NCI-H2171 (cell line): ENCODE measurements around the gene ZNF268.
"Not testable (repeated sequence)": the region's sequence is repeated elsewhere in the genome, so short reads cannot be mapped to it uniquely, and the experiment has no call there.

Experiments used
- DNase-seq: peaks from one replicate; lab custom pipeline; 2025; lab: John Stamatoyannopoulos, UW

Gene ZNF268

DNA sequence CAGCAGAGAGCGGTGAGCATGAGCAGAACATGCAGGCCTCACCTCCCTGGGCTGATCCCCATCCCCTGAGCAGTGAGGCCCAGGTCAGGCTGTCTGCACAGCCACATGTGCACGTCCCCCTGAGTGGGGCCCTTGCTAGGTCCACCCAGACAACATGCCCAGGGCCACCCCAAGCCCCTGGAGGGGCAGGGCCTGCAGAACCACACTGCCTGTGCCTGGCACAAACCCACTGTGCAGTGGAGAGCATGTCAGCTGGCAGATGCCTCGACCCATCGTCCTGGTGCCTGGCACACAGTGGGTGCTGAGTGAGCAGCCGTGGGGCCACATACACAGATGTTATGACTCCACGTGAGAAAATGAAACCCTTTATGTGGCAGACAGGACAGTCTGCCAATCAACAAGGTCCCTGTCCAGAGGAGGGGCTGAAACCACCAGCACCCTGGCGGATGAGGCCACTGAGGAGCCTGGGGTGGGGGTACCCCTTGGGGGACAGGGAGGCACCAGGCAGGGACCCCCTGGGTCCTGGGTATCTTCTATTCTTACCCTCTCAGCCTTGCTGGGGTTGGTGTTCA, 46.1 kb downstream of the ZNF268 start:
- DNase-seq: no peak

DNA sequence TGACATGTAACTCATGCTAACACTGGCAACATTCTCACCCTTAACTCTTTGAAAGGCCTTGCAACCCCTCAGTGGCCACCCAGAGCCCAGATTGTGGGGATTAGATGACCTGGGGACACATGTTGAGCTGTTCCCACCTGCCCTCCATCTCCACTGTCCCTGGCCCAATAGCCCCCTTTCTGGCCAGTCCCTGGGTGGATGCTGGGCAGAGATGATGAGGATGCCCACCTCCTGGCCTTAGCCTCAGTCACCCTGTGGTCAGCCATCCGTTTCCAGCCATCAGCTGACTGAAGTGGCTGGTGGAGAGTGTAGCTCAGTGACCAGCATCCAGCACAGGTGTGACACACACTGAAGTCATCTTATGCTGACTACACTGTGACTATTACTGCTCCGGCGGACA, 49.7 kb downstream of the ZNF268 start:
- no peak for DNase-seq

DNA sequence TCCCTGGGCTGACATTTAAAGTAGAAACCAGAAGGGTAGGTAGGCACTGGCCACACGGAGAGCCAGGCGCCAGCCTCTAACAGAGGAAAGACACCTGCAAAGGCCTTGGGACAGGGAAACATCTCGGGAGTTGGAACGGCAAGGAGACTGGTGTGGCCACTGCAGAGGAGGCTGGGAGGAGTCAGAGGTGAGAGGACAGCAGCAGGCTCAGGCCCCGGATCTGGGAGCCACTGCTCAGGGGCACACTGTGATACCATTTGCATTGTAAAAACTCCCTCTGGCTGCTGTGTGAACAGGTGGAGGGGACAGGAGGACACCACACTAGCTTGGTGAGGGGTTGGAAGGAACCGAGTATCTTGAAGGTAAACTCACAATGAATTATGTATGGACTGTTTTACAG, 51.7 kb downstream of the ZNF268 start:
- DNase-seq: no peak

DNA sequence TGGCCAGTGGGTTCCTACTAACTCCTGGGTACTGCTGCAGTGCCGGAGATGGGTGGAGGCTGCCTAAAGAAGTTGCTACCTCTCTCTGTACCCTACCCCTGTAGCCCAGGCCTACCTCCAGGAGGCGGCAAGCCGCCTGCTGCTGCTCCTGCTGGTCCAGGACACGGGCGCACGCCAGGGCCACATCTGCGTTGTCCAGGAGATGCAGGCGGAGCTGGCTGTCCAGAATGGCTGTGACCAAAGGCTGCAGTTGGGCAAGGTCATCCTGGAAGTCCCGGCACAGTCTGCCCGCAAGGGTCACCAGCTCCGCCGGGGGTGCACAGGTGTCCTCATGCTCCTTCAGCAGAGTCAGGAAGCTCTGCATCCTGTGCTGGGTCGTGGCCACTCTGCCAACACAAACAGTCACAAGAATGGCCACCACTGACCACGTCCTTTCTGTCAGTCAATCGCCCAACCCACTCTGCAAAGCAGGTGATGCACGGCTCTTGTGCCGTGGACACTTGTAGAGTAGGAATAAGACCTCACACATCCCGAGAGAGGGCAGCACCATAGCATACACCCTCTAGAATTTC, 52.8 kb downstream of the ZNF268 start:
- no peak for DNase-seq

DNA sequence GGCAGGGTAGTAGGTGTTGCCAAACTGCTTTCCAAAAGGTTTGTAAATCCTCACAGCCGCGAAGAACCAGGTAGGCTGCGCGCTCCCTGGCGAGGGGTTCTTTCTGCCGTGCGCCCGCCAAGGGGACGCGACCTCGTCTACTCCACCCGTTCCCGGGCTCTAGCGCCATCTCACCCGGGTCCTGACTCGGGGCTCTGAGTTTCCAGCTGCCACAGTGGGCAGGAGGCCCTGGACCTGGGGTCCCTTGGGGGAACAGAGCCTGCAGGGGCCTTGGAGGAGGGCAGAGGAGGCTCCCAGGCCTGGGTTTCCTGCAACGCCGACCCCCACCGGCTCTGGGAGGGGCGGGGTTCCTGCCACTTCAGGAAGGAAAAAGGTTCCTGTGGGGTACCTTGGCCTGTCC, 53.7 kb downstream of the ZNF268 start:
- no peak for DNase-seq

DNA sequence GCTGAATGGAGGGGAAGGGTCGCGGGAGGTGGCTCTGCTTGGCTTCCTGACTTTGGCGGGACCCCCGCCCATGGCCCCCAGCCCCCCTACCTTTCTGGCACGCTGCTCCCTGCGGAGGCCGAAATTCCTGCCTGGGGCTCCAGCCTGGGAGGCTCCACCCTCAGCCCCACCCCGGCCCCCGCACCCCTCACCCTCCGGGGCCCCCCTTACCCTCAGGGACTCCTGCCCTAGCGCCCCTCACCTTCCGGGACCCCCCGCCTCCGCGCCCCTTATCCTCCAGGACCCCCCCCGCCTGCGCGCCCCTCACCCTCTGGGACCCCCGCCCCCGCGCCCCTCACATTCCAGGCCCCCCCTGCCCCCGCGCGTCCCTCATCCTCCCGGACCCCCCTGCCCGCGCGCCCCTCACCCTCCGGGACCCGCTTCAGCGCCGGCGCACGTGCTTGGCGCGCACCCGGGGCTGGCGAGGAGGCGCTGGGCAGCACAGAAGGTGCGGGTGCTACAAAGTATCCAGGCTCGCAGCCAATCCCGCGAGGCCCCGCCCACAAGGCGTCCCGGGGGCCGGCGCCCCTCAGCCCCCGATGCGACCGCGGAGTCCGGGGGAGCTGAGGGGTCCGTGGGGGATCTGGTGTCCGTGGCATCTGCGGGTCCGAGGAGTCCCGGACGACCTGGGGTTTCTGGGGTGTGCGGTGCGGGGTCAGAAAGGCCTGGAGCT, 54.3 kb downstream of the ZNF268 start, which contains the start of gene ANHX:
Gene ANHX, minus strand, starts transcription at position 477 of the 712 bp plus-strand sequence. CDS start 1,521 bp downstream, outside the sequence.
- DNase-seq: no peak

DNA sequence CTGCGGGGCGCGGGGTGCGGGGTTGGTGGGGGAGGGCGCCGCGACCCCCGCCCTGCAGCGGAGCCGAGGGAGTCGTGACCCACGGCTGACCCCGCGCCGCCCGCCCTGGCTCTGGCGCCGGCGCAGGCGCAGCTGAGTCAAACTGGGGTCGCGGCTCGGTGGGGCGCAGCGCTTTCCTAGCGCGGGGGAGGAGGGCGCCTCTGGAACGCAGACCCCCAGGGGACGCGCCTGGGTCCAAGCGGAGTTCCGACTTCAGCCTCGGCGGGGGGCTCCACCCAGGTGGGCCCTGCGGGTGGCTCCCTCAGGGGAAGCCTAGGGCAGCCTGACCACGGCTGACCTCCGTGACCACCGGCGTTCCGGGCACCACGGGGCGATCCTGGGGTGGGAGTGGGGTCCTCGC, 54.8 kb downstream of the ZNF268 start:
- no peak for DNase-seq

DNA sequence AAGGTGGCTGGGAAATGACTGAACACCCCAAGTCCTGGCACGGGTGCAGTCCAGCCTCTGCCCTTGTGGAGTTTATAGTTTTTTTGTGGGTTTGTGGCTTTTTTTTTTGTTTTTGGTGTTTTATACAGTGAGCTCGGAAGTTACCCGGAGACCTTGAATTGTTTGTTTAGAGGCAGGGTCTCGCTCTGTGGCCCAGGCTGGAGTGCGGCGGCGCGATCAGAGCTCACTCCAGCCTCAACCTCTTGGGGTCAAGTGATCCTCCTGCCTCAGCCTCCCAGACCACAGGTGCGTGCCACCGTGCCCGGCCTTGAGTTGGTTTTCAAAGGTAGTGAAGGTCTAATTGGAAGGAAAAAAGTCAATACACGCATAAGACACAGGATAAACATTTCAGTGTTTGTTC, 55.3 kb downstream of the ZNF268 start:
- no peak for DNase-seq

DNA sequence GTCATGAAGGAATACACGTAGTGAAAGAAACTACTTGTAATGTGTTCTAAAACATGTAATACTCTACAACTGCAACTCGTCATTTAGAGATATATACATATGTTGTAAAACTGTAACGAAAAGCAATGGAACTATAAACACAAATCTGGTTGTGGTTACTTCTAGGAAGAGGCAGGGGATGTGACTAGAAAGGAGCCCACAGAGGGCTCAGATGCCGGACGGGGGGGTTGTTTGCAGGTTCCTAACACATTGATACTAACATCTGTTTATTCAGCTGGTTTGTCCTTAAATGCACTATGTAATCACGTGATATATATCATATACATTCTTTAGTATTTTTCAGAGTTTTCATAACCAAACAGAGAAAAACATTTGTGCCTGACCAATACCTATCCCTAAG, 70.4 kb downstream of the ZNF268 start:
- no peak for DNase-seq

DNA sequence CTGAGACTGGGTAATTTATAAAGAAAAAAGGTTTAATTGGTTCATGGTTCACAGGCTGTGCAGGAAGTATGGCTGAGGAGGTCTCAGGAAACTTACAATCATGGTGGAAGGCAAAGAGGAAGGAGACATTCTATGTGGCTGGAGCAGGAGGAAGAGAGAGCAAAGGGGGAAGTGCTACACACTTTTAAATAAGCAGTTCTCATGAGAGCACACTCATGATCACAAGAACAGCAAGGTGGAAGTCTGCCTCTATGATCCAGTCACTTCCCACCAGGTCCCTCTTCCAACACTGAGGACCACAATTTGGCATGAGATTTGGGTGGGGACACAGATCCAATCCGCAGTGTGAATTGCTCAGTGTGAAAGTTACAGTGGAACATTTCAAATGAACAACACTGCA, 74.5 kb downstream of the ZNF268 start:
- DNase-seq: not testable (repeated sequence)

DNA sequence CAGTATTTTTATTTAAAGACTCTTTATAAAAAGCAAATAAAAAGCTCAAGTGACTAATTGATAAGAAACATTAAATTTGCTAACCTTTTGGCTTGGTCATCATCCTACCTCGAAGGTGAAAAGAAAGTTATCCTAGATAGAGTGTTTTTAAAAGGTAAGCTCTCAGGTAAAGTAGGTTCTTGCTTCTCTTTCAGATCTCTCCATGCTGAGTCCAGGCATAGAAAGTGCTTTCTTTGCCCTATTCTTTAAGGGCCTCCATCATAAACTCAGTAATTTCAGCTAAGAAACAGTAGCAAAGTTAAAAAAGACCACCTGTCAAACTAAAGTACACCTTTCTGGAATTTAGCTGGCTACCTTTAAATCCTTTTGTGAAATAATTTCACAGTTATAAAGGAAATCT, 75.0 kb downstream of the ZNF268 start:
- no peak for DNase-seq

DNA sequence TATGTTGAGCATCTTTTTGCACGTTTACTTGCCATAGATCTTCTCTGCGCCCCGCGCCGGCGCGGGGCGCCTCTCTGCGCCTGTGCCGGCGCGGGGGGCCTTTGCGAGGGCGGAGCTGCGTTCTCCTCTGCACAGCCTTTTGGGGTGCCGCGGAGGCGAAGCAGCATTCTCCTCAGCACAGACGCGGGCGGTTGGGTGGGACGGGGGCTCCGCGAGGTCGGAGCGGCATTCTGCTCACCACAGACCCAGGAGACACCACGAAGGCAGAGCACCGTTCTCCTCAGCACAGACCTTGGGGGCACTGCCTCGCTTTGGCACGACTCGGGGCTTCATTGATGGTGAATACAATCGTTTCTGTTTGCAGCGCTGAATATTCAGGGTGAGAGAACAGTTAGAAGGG, 82.9 kb downstream of the ZNF268 start:
- no peak for DNase-seq
